Astrocyte of the cerebellum (primary cell): Measurements from ENCODE around the gene AFF3.

Experiments
- DNase-seq: peaks from one replicate; pipeline ENCODE4 v3.0.0-alpha.2; 2011; ENCODE audit warnings: low read depth
- H3K4me3 ChIP-seq: 2 replicates; pipeline ENCODE4 v1.5.1; 2011; ENCODE audit warnings: mild to moderate bottlenecking, low read depth, low read length, moderate library complexity
- CTCF ChIP-seq: IDR thresholded peaks from 2 replicates; pipeline ENCODE4 v1.5.1; 2012; ENCODE audit warnings: low read length, low read depth, moderate library complexity, mild to moderate bottlenecking; ENCODE audit errors: missing control alignments
- in situ Hi-C: cut with HindIII; loops from 2 replicates; pipeline ENCODE4 v1.10.0; 2017; ENCODE audit warnings: low sequenced_read_pairs

The AFF3 gene

GRCh38 chr2:100031604-100032003 lies 110.8 kb downstream of the AFF3 start:
- in situ Hi-C loops, result loop anchor here (5.0 kb wide), 1 partner anchor 41 kb away; no protein-coding TSS in a partner anchor
- no peak for DNase-seq
- H3K4me3 ChIP-seq, result no peak overlapping the region
- TF ChIP-seq CTCF, result no peak

- H3K4me3 ChIP-seq, result no peak overlapping the region
- no peak for TF ChIP-seq CTCF
- in situ Hi-C loops, result no loop called here
- no peak for DNase-seq
These were observed 112.9 kb downstream of the AFF3 start for GRCh38 chr2:100029460-100029859.

- in situ Hi-C loops, result no loop called here
- H3K4me3 ChIP-seq, result no peak overlapping the region
- no peak for TF ChIP-seq CTCF
- no peak for DNase-seq
These were observed 120.5 kb downstream of the AFF3 start for GRCh38 chr2:100021791-100022340.

GRCh38 chr2:100019499-100019898 lies 122.9 kb downstream of the AFF3 start:
- TF ChIP-seq CTCF, result no peak
- no peak for DNase-seq
- in situ Hi-C loops, result no loop called here
- H3K4me3 ChIP-seq, result no peak overlapping the region

- H3K4me3 ChIP-seq, result no peak overlapping the region
- in situ Hi-C loops, result no loop called here
- no peak for TF ChIP-seq CTCF
- peak; percentile 27 for DNase-seq
These were observed 123.8 kb downstream of the AFF3 start for GRCh38 chr2:100018341-100019193.

- H3K4me3 ChIP-seq, result no peak overlapping the region
- peak; percentile 26 for DNase-seq
- in situ Hi-C loops, result no loop called here
- no peak for TF ChIP-seq CTCF
These were observed 124.8 kb downstream of the AFF3 start for GRCh38 chr2:100017633-100018032.
